HG02798 (cell line): ENCODE results near the gene CNTNAP2.

Experiments used
- ATAC-seq: cut with Tn5 transposase; IDR thresholded peaks from one replicate; pipeline ENCODE4 v1.9.1; 2021; ENCODE audit warnings: mild to moderate bottlenecking; ENCODE audit not compliant: unreplicated experiment, poor library complexity

The CNTNAP2 gene

DNA sequence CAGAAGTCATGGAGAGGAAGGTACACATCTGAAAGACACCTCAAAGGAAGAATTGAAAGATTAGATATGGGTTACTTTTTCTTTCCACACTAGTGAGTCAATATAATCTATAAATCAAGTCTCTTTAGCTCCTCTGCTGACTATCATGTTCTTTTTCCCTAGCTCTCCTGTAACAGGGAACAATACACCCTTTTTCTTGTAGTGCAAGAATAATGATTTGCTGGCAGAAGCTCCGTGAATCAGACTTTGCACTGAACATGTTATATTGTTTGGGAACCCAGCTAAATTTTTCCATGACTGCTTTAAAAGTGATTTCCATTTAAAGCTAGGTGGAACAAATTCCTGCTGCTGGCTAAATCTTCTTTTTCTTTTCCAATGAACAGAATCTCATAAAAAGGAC, 1717.4 kb downstream of the CNTNAP2 start:
- ATAC-seq, result no peak

DNA sequence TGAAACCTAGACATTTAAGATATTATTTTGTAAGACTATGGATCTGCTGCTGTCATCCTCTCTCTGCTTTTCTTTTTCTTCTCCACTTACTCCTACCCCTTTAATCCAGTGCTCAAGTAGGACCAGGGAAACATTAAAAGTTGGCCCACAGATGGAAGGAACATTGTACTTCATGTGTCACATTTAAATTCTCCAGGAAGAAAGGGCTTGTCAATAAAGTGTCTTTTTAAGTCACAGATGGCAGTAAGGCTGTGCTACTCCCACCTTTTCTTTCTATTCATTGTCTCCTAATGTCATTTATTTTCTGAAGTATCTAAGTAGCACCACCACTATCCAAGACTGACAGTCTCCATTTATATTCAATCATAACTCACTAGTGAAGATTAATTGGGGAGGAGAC, 1736.2 kb downstream of the CNTNAP2 start:
- no peak for ATAC-seq

DNA sequence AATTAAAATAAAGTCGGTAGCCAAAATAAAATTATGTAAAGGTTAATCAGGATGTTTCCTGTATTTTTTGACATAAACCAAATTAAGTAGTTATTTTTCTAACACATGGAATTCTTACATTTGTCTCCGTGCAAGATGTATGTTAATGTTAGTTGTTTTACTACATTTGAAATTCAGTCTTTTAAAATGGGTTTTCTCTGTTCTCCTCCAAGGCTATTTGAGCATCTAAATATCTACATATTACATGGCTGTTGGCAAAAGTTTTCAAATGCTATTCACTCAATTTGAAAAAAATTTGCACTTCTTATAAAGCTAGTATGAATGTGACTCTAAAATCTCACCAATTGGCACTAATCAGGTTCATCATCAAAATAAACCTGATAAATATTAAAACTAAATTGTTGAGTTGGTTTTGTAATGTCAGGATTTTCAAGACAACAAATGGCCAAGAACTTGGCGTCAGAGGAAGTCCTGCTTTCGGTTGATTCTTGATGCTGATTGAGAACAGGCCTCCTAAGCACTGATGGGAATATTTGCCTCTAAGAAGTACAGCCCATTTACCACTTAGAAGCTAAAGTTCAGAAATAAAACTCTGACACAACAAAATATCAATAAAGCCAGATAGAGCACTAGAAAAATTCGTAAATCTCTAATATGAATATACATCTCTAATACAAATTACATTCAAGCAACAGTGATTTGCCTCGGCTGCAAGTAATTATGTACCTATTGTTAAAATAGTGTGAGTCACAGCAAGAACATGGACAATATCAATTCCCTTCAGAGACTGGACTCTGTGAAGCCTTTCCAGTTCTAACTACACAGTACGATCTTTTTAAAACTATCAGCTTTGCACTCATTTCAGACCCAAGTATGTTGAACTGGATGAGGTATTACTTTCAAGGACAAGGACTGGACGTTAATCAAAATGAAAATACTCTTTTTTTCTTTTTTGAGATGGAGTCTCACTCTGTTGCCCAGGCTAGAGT, 1740.8 kb downstream of the CNTNAP2 start:
- no peak for ATAC-seq

DNA sequence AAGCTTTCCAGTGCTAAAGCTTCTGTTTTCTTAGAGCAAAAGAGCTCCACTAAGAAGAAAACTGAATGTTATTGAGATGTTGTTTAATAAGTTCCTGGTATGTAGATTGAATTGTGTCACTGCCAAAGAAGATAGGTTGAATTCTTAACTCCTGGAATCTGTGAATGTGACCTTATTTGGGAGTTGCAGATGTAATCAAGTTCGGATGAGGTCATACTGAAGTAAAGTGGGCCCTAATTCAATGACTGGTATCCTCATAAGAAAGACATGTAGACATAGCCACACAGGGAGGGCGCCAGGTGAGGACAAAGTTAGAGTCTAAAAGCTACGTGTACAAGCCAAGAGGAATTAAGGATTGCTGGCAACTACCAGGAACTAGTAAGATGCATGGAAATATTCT, 1741.8 kb downstream of the CNTNAP2 start:
- ATAC-seq, result no peak

DNA sequence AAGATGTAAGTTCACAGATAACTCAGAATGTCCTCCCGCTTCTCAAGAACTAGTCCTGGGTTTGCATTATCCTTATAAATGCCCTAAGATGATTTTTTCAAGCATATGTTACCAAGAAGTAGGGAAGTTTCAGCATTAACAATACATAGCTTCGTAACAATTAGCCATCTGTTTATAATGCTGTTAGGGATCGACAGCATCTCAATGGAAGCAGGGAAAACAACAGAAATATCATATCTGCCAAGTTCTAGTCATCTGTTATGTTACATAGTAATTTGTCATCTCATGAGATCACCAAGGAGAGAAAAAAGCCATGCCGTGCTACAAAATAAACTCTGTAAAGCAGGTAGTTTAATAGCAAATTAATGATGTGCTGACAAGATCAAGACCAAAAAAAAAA, 1742.4 kb downstream of the CNTNAP2 start:
- no peak for ATAC-seq

DNA sequence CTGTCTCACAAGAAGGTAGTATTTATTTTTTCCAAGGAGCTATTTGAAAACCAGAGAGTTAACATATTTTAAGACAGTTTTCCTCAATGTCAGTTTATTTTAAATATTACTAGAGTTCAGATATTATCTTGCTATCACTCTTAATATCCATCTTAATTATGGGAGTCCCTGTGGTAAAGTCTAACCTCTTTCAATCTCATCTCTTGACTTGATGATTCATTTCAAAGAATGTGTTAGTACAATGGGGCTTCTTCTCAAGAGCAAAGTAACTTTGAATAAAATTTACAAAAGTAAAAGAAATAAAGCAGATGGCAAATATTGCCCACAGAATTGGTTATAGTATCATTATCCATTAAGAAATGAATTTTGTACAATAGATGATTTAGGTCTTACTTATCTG, 1742.9 kb downstream of the CNTNAP2 start:
- no peak for ATAC-seq

DNA sequence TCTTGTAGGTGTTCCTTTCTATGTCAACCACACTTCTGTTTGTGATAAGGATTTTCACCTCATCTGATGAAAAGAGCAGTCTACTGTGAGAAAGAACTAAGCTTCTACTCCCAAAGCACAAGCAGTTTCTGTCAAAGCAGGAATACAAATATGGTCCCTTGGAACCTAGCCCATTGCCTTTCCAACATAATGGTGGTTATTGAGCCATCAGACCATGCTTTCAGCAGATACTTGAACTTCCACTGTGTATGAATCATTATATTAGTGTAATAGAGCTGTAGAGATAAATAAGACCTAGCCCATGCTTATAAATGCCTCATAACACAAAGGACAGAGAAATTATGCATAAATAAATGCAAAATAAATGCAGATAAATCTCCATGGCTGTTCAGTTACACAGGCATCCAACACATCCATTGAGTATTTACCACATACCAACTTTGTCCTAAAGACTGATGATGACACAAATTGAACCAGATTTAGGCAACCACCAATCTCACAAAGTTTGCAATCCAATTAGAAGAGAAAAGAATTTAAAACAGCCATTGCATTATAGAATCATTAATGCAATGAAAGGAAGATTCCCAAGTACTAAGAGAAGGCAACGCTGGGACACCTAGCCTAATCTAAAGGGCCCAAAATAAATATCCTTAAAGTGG, 1744.6 kb downstream of the CNTNAP2 start:
- ATAC-seq, result no peak

DNA sequence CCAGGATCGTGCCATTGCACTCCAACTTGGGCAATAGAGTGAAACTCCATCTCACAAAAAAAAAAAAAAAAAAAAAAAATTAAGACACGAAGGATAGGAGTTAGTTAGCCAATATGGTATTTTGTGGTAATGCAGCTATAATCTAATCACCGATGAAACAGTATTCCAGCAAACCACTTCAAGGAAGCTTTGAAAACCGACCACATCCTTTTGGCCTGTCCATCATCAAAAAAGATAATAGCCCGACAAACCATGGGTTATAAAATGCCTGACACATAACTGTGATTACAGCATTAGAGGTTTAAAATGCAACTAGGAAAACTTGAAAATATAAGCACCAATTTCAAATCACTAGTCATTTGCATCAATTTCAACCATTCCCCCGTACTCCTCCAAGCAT, 1745.3 kb downstream of the CNTNAP2 start:
- no peak for ATAC-seq

DNA sequence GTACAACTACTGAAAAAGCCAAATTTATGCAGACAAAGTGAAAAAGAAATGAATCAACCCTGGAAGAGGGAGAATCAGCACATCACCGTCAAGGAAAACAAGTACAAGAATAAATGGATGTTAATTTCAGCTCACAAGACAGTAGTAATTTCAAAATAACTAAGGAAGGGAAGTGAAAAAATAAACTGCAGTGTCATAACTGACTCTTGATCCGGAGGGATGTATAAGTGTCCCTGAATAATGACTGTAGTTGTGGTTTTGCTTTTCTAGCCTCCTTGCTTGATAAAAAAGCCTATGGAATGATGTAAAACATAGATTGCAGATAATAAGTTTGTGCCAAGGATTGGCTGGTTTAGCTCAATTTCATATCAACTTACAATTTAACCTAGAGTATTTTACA, 1752.9 kb downstream of the CNTNAP2 start:
- no peak for ATAC-seq

DNA sequence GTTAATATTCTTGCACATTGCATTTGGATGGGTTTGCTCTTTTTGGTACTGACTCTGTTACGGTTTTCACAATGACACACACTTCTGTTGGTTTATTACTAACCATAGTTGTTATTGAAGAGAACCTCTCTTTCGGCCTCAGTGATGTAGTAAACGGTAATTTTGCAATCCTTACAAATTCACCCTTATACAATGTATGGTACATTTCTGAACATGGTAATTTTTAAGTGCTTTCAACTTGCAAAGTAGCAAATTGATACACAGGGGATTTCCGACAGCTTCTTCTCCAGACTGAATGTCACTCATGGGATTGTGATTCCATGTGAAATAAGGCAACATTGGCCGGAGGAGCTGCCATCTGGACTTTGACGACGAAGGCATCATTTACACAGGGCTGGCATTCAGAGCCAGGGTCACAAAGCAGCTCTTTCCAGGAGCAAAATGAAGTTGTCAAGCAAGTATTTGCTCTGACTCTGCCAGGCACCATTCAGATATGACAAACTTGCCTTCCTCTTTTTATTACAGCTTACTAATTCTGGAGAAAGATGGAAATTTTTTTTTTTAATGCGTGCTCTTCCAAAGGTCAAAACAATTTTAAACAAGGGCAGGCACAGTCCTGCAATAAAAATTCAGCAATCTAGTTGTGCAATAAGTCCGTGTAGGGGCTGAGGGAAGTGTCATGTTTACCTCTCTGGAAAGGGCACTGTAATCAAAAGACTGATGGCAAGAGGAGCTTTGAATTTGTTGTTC, 1762.5 kb downstream of the CNTNAP2 start:
- no peak for ATAC-seq

DNA sequence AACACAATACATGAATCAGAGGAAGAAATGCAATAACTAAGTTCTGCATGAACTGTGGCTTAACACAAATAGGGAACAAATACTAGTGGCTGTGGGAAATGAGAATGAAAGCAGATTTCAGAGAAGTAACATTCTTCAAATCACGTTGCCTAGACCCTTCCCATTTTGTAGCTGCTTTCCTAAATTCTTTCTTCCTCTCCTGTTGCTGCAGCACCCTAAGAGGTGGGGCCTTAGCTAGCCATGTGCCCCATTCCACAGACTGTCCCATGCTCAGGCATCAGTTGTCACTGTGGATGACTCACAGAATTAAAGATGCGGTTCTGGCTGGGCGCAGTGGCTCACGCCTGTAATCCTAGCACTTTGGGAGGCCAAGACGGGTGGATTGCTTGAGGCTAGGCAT, 1769.3 kb downstream of the CNTNAP2 start:
- no peak for ATAC-seq

DNA sequence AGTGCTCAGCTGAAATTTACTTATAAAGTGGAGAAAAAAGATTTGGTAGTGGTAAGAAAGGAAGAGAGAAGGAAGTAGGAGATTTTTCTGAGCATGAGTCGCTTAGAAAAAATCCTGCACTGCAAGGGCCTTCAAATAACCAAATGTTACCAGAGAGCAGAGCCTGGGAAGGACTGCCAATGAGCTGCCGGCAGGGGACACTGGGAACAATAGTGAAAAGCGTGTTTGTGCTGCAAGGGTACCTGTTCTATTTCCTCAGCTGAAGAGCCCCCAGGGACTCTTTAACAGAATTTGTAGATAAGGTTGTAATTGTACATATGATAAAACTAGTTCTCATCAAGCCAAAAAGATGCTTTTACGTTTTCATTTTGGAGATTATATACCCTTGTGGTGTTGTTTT, 1777.7 kb downstream of the CNTNAP2 start:
- ATAC-seq, result no peak

DNA sequence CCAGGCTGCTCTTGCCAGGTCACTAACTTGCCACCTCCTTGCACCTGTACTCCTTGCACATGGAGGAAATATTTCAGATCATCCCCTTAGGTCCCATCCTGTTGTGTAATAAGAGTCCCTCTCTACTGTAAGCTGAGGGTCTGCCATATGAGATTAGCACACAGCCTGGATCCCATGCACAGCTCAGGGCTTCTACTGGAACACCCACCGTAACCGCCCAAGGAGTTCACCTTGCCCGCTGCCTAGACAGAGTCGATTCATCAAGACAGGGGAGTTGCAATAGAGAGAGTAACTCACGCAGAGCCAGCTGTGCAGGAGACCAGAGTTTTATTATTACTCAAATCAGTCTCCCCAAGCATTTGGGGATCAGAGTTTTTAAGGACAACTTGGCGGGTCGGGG, 1779.5 kb downstream of the CNTNAP2 start:
- no peak for ATAC-seq

DNA sequence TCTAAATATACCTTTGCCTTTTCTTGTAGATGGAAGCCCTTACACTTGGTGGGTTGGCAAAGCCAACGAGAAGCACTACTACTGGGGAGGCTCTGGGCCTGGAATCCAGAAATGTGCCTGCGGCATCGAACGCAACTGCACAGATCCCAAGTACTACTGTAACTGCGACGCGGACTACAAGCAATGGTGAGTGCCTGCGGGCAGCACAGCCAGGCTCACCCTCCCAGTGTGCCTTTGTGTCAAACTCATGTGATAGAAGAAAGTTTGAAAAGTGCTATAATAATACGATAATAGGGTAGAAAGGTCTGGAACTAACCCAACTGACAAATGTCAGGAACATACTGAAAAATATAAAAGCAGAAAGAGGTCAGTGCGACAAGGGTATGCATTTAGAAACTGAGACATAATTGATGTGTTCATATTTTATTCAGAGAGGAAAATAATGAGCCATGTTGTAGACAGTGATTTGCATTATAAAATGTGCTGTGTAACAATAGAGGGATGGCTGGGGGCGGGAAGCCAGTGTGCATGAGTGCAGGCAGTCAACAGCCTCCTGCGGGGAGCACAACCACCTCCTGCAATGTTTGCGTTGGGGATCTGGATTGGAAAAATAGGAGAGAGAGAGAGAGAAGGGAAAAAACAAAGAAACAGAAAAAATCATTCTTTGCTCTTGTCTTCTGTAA, 1787.1 kb downstream of the CNTNAP2 start:
- no peak for ATAC-seq

DNA sequence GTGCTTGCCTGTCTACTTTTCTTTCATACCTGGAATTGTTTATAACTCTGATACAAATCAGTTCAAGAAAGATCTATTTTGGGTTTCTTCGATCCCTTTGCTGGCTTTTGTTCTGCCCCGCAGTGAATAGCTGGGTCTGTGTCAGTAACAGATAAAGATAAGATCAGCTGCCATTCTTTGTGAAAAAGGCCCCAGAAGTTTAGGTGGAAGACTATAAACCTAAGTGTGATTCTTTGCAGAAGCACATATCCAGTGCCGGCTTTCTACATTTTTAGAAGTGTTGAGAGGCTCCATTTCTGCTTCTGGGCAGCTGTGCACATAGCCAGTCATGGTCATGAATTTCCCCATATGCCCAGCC, 1787.6 kb downstream of the CNTNAP2 start:
- ATAC-seq, result no peak

DNA sequence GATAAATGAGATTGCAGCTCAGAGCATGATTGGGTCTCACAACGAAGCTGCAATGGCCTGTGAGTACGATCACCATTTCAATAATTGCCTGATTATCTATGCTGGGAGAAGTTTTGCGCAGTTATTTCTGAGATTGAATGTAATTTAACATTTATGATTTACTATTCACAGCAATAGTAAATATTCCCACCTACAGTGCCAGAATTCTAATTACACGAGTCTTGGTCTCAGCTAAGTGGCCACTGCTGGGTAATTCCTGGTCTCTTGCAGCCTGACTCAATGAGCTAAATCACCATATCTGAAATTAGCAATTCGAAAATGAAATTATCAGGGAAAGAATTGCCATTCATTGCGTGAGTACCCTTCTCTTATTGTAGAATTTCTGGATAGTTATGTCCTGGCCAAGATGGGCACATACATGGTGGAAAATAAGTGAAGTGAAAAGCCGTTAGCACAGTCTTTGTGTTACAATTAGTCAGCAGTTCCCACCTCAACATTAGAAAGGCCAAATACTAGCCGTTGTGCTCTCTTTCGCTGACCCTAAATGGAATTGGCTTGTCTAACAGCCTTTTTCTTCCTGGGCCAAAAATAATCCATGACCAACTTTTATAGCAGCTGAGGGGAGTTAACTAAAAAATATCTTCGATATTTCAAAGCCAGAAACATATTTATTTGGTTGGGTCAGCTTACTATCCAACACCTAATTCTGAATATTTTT, 1793.0 kb downstream of the CNTNAP2 start:
- ATAC-seq, result no peak

DNA sequence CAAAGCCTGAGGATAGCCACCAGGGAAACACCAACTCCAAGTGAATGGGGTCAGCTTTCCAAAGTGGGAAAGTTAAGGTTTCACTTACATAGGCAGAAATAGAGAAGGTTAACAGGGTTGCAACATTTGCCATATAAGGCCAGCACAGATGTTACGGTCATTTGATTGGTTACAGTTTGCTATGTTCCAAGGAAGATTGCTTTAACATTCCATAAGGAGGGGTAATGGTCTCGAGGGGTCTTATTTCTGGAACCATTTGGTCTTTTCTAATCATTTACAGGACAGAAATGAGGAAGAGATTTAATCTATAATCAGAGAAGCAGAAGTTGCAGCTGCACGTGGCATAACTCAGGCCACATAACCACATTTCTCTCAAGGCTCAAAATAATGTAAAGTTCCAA, 1794.6 kb downstream of the CNTNAP2 start:
- no peak for ATAC-seq

DNA sequence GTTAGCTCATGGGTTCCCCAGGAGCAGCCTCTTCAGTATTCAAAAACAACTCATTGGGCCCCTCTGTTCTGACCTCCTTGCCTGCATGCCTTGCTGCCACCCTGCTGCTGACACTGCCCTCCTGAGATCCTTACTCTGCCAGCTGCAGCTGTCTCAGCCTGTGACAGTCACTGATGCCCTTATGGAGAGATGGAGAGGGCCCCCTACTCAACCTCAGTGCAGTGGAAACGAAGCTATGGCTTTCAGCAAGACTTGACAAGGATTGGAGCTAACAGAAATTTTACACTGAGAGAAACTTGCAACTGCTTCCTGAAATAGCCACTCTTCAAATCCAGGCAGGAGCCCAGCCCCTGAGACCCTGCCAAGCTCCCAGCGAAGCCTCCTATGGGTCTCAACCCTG, 1795.7 kb downstream of the CNTNAP2 start:
- no peak for ATAC-seq

DNA sequence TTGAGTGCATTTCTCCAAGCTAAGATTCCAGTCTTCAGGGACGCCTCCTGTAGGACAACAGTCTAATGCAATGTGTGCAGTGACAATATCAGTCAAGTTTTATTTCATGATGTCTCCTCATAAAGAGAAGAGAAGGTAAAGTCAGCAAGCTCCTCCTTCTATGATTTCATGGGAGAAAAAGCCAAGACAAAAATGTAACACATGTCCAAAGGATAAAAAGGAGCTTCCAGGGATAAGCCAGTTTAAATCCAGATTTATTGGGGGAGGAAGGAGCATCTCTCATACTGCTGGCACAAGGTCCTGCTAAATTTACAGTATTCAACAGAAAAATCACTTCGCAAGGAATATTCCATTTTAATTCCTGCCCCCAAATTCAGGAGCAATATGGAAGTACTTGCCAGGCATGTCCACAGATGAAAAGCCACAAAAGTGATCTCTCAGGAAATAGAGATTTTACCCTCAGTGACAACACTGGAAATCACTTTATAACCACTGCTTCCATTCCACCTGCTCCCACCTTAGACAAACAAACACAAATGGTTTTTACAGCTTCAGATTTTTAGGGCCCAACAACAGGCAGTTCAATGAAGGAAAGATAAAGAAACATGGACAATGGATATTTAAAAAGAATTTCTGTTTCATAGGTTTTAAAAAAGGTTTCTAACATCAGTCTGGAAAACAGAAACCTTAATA, 1796.5 kb downstream of the CNTNAP2 start:
- no peak for ATAC-seq
